ENCODE measurements around the gene CRYBB2. TPM values are rescaled to one million over a fixed set of nuclear protein-coding genes. Genes with fewer than 3 reads are reported as not detected.

Gene CRYBB2
- total RNA-seq, 1 experiment from 2014 or later, result not detected

- H3K4ac ChIP-seq (ENCODE audit: low read depth, low read length), result no peak overlapping the region
Observed at GRCh38 chr22:25223269-25223850, 3.9 kb downstream of the CRYBB2 start.

More at GRCh38 chr22:25223269-25223850, 3.9 kb downstream of the CRYBB2 start:
- no peak overlapping the region for H4K5ac ChIP-seq (ENCODE audit: insufficient read length, low read depth, low read length)
- no CpG with 5 or more reads among the region's 12 CpGs for WGBS (ENCODE audit: extremely low coverage, insufficient read length, low lambda C conversion rate)
- no peak overlapping the region for H3K56ac ChIP-seq (ENCODE audit: insufficient read length, low read depth, low read length)
- no peaks in the 10 kb centered on the region for H3K9me3 ChIP-seq (ENCODE audit: control insufficient read depth, low read depth, low read length)
- no peak overlapping the region for H3T11ph ChIP-seq (ENCODE audit: low read length)
- no peak overlapping the region for H2BK120ac ChIP-seq (ENCODE audit: low read depth, low read length, poor library complexity, severe bottlenecking)
- Mint-ChIP-seq H3K4me3 (no peak overlapping the region), H3K36me3 (ENCODE audit: insufficient read depth in 1 of 3, low read depth in 3 of 3) (no peaks in the 10 kb centered on the region), H3K9me3 (no peaks in the 10 kb centered on the region), H3K27ac (no peak overlapping the region), H3K27me3 (ENCODE audit: low read depth) (peaks cover 30% of the 10 kb centered on the region), H3K4me1 (0 out of 4 replicates have a peak, but pooled peaks cover 0 to 4% of the 10 kb centered on the region in 2 experiments)
- H2AK5ac ChIP-seq (ENCODE audit: insufficient read length, low read length), result no peak overlapping the region
- no peak overlapping the region for H3K4me2 ChIP-seq (ENCODE audit: insufficient read depth, insufficient read length, low read length)
- H2BK20ac ChIP-seq (ENCODE audit: low read depth, low read length, poor library complexity, severe bottlenecking), result no peak overlapping the region
- no peak for TF ChIP-seq CTCF (conservative IDR thresholded peaks at IDR 0.05)
- H4K8ac ChIP-seq (replicated peaks; ENCODE audit: insufficient read length, low read depth, low read length), result no peak overlapping the region
- H3K27me3 ChIP-seq (ENCODE audit: insufficient read depth, low read length), result no peaks in the 10 kb centered on the region
- no peak overlapping the region for H3K14ac ChIP-seq (ENCODE audit: insufficient read depth, low read length)
- H3K79me1 ChIP-seq (ENCODE audit: insufficient read depth, low read depth, low read length, poor library complexity, severe bottlenecking), result no peaks in the 10 kb centered on the region
- no peaks in the 10 kb centered on the region for H4K20me1 ChIP-seq (ENCODE audit: control insufficient read depth, insufficient read depth, insufficient read length)
- H4K91ac ChIP-seq (ENCODE audit: insufficient read length, low read depth, low read length), result no peak overlapping the region
- no peak for DNase-seq
- no peak overlapping the region for H3K23ac ChIP-seq (ENCODE audit: insufficient read length, low read depth, low read length)
- no peaks in the 10 kb centered on the region for H3K79me2 ChIP-seq (ENCODE audit: insufficient read depth, low read length)
- H3K23me2 ChIP-seq (ENCODE audit: insufficient read length, low read depth, low read length, poor library complexity, severe bottlenecking), result no peaks in the 10 kb centered on the region
- H2AFZ ChIP-seq (ENCODE audit: low read length), result no peak overlapping the region
- no peak overlapping the region for H2BK12ac ChIP-seq (ENCODE audit: insufficient read length, low read depth, low read length)
- no peak overlapping the region for H3K9ac ChIP-seq (ENCODE audit: extremely low read depth, insufficient read length, low read length)
- H3K4me1 ChIP-seq (ENCODE audit: insufficient read depth, low read length), result no peaks in the 10 kb centered on the region
- H3K18ac ChIP-seq (ENCODE audit: insufficient read length, low read depth, low read length), result no peak overlapping the region
- H2BK15ac ChIP-seq (ENCODE audit: low read depth, low read length), result no peak overlapping the region
- H3K27ac ChIP-seq (ENCODE audit: insufficient read length, low read depth, low read length), result no peak overlapping the region
- no peak overlapping the region for H2BK5ac ChIP-seq (ENCODE audit: insufficient read length, low read length)

All from H9 (cell line).